ENCODE results near the gene CILP.
A peak's percentile ranks its signal among the peaks of the same experiment; 100 is the strongest.
"Not testable (repeated sequence)": the region's sequence is repeated elsewhere in the genome, so short reads cannot be mapped to it uniquely, and the experiment has no call there.

Gene CILP

DNA sequence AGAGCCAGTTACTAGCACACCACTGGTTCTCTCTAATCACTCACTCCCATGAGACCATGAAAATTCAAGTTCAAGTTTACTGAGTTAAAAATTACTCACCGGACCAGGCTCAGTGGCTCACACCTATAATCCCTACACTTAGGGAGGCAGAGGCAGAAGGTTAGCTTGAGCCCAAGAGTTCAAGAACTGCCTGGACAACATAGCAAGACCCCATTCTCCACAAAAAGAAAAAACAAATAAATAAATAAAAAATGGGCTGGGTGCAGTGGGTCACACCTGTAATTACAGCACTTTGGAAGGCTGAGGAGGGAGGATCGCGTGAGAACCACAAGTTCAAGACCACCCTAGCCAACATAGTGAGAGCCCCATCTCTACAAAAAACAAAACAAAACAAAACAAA is 21.2 kb upstream of the CILP start:
- no peak for DNase-seq (ENCODE audit: low read depth in 1 of 2, low spot score in 1 of 2)
- TF ChIP-seq, protein P1, sequence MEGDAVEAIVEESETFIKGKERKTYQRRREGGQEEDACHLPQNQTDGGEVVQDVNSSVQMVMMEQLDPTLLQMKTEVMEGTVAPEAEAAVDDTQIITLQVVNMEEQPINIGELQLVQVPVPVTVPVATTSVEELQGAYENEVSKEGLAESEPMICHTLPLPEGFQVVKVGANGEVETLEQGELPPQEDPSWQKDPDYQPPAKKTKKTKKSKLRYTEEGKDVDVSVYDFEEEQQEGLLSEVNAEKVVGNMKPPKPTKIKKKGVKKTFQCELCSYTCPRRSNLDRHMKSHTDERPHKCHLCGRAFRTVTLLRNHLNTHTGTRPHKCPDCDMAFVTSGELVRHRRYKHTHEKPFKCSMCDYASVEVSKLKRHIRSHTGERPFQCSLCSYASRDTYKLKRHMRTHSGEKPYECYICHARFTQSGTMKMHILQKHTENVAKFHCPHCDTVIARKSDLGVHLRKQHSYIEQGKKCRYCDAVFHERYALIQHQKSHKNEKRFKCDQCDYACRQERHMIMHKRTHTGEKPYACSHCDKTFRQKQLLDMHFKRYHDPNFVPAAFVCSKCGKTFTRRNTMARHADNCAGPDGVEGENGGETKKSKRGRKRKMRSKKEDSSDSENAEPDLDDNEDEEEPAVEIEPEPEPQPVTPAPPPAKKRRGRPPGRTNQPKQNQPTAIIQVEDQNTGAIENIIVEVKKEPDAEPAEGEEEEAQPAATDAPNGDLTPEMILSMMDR (IDR thresholded peaks at IDR 0.05; ENCODE audit: insufficient read depth, low read length): no peak
- TF ChIP-seq GABPA (IDR thresholded peaks at IDR 0.05; ENCODE audit: low read depth): no peak
- Histone ChIP-seq H3K27me3 (ENCODE audit: insufficient read depth, poor library complexity, severe bottlenecking) (no peaks in the 10 kb centered on the region), H3K27ac (replicated peaks) (no peak overlapping the region), H3K4me3 (replicated peaks; ENCODE audit: insufficient read depth, low read length) (no peak overlapping the region)

DNA sequence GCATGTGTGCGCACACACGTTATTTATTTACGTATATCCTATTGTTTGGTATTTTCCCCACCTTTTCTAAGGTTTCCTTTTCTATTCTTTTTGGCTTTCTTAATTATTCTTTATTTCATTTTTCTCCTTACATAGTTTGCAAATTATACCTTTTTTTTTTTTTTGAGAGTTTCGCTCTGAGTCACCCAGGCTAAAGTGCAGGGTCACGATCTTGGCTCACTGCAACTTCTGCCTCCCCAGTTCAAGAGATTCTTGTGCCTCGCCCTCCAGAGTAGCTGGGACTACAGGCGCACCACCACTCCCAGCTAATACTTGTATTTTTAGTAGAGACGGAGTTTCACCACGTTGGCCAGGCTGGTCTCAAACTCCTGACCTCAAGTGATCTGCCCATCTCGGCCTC is 20.0 kb upstream of the CILP start:
- Histone ChIP-seq H3K27me3 (ENCODE audit: insufficient read depth, poor library complexity, severe bottlenecking) (no peaks in the 10 kb centered on the region), H3K4me3 (replicated peaks; ENCODE audit: insufficient read depth, low read length) (no peak overlapping the region), H3K27ac (replicated peaks) (no peak overlapping the region)
- TF ChIP-seq GABPA (IDR thresholded peaks at IDR 0.05; ENCODE audit: low read depth): no peak
- TF ChIP-seq POLR2AphosphoS5 (IDR thresholded peaks at IDR 0.05; ENCODE audit: low read depth): no peak
- TF ChIP-seq, protein P1 (IDR thresholded peaks at IDR 0.05; ENCODE audit: insufficient read depth, low read length): no peak
- no peak for TF ChIP-seq REST (IDR thresholded peaks at IDR 0.05; ENCODE audit: insufficient replicate concordance, low read depth)
- no peak for TF ChIP-seq SPI1 (IDR thresholded peaks at IDR 0.05; ENCODE audit: borderline replicate concordance, low read depth)
- no peak for DNase-seq (ENCODE audit: low read depth in 1 of 2, low spot score in 1 of 2)

GRCh38 chr15:65226901-65227300 is 15.6 kb upstream of the CILP start:
- not testable (repeated sequence) for H3K4me3 ChIP-seq (replicated peaks; ENCODE audit: insufficient read depth, low read length); H3K27ac ChIP-seq (replicated peaks); DNase-seq (ENCODE audit: low read depth in 1 of 2, low spot score in 1 of 2); H3K27me3 ChIP-seq (ENCODE audit: insufficient read depth, poor library complexity, severe bottlenecking)

DNA sequence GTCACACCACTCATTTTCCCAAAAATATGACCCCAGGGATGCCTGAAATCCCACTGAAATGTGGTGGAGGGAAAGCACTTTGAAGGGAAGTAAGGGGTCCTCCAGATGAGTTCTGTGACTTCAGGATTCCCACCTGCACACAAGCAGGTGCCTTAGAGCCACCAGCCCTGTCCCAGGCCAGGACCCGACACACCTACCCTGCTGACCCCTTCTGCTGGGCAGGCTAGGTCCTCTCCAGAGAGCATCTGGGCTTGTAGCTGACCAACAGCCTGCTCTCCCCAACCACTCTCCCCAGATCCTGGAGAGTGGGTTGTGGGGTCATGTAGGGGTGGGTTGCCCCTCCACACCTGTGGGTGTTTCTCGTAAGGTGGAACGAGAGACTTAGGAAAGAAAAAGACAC is 14.9 kb upstream of the CILP start:
- no peak overlapping the region for H3K27ac ChIP-seq (replicated peaks)
- no peak overlapping the region for H3K4me3 ChIP-seq (replicated peaks; ENCODE audit: insufficient read depth, low read length)
- H3K27me3 ChIP-seq (ENCODE audit: insufficient read depth, poor library complexity, severe bottlenecking): no peaks in the 10 kb centered on the region
- no peak for DNase-seq (ENCODE audit: low read depth in 1 of 2, low spot score in 1 of 2)
- TF ChIP-seq POLR2AphosphoS5 (IDR thresholded peaks at IDR 0.05; ENCODE audit: low read depth): no peak

GRCh38 chr15:65223996-65224395 is 12.7 kb upstream of the CILP start:
- H3K27me3 ChIP-seq (ENCODE audit: insufficient read depth, poor library complexity, severe bottlenecking): no peaks in the 10 kb centered on the region
- peak; percentile 80 for TF ChIP-seq SPI1 (IDR thresholded peaks at IDR 0.05; ENCODE audit: borderline replicate concordance, low read depth)
- TF ChIP-seq, protein P1 (IDR thresholded peaks at IDR 0.05; ENCODE audit: insufficient read depth, low read length): no peak
- DNase-seq (ENCODE audit: low read depth in 1 of 2, low spot score in 1 of 2): peak in 1 of 2 experiments; percentile 82
- peak overlapping the region; percentile 49 for H3K27ac ChIP-seq (replicated peaks)
- no peak overlapping the region for H3K4me3 ChIP-seq (replicated peaks; ENCODE audit: insufficient read depth, low read length)

DNA sequence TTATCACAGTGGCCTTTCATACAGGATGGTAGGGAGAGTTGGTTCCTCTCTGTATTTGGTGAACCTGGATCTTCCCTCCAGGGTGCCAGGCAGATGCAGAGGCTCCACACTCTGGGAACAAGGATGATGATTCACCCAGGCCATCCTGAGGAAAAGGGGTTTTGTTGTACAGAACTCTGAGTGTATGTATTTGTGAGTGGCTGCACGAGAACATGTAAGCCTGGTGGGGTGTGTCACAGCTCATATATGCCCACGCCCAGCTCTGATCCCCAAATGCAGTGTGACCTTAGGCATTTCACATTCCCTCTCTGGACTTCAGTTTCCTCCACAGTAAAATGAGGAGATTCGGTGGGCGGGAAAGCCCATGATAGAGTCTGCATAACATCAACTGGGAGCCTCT is 11.6 kb upstream of the CILP start:
- DNase-seq (ENCODE audit: low read depth in 1 of 2, low spot score in 1 of 2): no peak
- TF ChIP-seq POLR2AphosphoS5 (IDR thresholded peaks at IDR 0.05; ENCODE audit: low read depth) (no peak), SPI1 (IDR thresholded peaks at IDR 0.05; ENCODE audit: borderline replicate concordance, low read depth) (no peak), GABPA (IDR thresholded peaks at IDR 0.05; ENCODE audit: low read depth) (no peak), REST (IDR thresholded peaks at IDR 0.05; ENCODE audit: insufficient replicate concordance, low read depth) (no peak)
- TF ChIP-seq, protein P1 (IDR thresholded peaks at IDR 0.05; ENCODE audit: insufficient read depth, low read length): no peak
- Histone ChIP-seq H3K4me3 (replicated peaks; ENCODE audit: insufficient read depth, low read length) (no peak overlapping the region), H3K27me3 (ENCODE audit: insufficient read depth, poor library complexity, severe bottlenecking) (no peaks in the 10 kb centered on the region), H3K27ac (replicated peaks) (no peak overlapping the region)
